ENCODE measurements around the gene MINDY3.

The MINDY3 gene

GRCh38 chr10:15824498-15824897, 35.8 kb downstream of the MINDY3 start:
- peak; percentile 8 for TF ChIP-seq CTCF (IDR thresholded peaks at IDR 0.05; ENCODE audit: low read depth, low read length, missing control alignments)
- H3K4me3 ChIP-seq (ENCODE audit: low read depth, low read length) = no peak overlapping the region
- in situ Hi-C loops (cut with HindIII; ENCODE audit: low pct_ligation_motif_present, low sequenced_read_pairs) = no loop called here
- no peak for DNase-seq
- H3K27ac ChIP-seq = no peak overlapping the region
- H3K36me3 ChIP-seq (replicated peaks) = peaks cover 2% of the 10 kb centered on the region
- no peaks in the 10 kb centered on the region for H3K27me3 ChIP-seq (replicated peaks)

- in situ Hi-C loops (cut with HindIII; ENCODE audit: low pct_ligation_motif_present, low sequenced_read_pairs) = no loop called here
- DNase-seq = no peak
- no peak overlapping the region for H3K4me3 ChIP-seq (ENCODE audit: low read depth, low read length)
- H3K27me3 ChIP-seq (replicated peaks) = no peaks in the 10 kb centered on the region
- TF ChIP-seq CTCF (IDR thresholded peaks at IDR 0.05; ENCODE audit: low read depth, low read length, missing control alignments) = no peak
- H3K36me3 ChIP-seq (replicated peaks) = peaks cover 2% of the 10 kb centered on the region
- H3K27ac ChIP-seq = no peak overlapping the region
Measured at GRCh38 chr10:15822131-15822530, 38.2 kb downstream of the MINDY3 start.

- DNase-seq = no peak
- no peak for TF ChIP-seq CTCF (IDR thresholded peaks at IDR 0.05; ENCODE audit: low read depth, low read length, missing control alignments)
- peaks cover 2% of the 10 kb centered on the region for H3K36me3 ChIP-seq (replicated peaks)
Measured at GRCh38 chr10:15821046-15821683, 39.1 kb downstream of the MINDY3 start.

GRCh38 chr10:15817409-15818046, 42.8 kb downstream of the MINDY3 start:
- in situ Hi-C loops (cut with HindIII; ENCODE audit: low pct_ligation_motif_present, low sequenced_read_pairs) = no loop called here
- H3K27ac ChIP-seq = no peak overlapping the region
- no peak for DNase-seq
- TF ChIP-seq CTCF (IDR thresholded peaks at IDR 0.05; ENCODE audit: low read depth, low read length, missing control alignments) = no peak
- H3K27me3 ChIP-seq (replicated peaks) = no peaks in the 10 kb centered on the region
- H3K36me3 ChIP-seq (replicated peaks) = no peaks in the 10 kb centered on the region
- no peak overlapping the region for H3K4me3 ChIP-seq (ENCODE audit: low read depth, low read length)

More at GRCh38 chr10:15821046-15821683, 39.1 kb downstream of the MINDY3 start:
- Histone ChIP-seq H3K27ac (no peak overlapping the region), H3K4me3 (ENCODE audit: low read depth, low read length) (no peak overlapping the region), H3K27me3 (replicated peaks) (no peaks in the 10 kb centered on the region)
- in situ Hi-C loops (cut with HindIII; ENCODE audit: low pct_ligation_motif_present, low sequenced_read_pairs) = no loop called here

- in situ Hi-C loops (cut with HindIII; ENCODE audit: low pct_ligation_motif_present, low sequenced_read_pairs) = no loop called here
- Histone ChIP-seq H3K27ac (no peak overlapping the region), H3K4me3 (ENCODE audit: low read depth, low read length) (no peak overlapping the region), H3K27me3 (replicated peaks) (no peaks in the 10 kb centered on the region), H3K36me3 (replicated peaks) (no peaks in the 10 kb centered on the region)
- TF ChIP-seq CTCF (IDR thresholded peaks at IDR 0.05; ENCODE audit: low read depth, low read length, missing control alignments) = no peak
- DNase-seq = no peak
Measured at GRCh38 chr10:15815242-15815885, 44.9 kb downstream of the MINDY3 start.

Measured in brain microvascular endothelial cell (primary cell).